ENCODE data around the gene XK. TPM values are rescaled to one million over a fixed set of nuclear protein-coding genes. Genes with fewer than 3 reads are reported as not detected.

The XK gene
- total and polyA plus RNA-seq, 2 donors from 2014 or later, result 0.73 to 1.3 TPM

DNA sequence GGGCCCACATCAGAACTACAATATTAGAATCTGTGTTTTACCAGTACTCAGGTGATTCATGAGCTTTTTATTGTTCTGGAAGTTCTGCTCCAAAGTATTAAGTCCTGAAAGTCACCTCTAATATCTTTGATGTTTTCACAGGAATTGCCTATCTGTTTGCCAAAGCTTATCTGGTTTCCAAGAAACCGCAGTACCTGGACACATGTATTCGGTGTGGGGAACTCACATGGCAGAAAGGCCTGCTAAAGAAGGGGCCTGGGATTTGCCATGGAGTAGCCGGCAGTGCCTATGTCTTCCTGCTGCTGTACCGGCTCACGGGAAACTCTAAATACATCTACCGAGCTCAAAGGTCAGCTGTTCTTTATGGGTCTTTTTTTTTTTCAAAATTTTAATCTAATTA is 18.4 kb upstream of the XK start:
- Histone ChIP-seq H3K27ac (ENCODE audit: low read depth in 2 of 2, low read length in 2 of 2) (no peak overlapping the region), H3K4me3 (ENCODE audit: low read length in 3 of 3) (no peak overlapping the region), H3K9me3 (ENCODE audit: control insufficient read depth in 2 of 3, insufficient read depth in 1 of 3, low read length in 3 of 3) (no peaks in the 10 kb centered on the region), H3K36me3 (ENCODE audit: control insufficient read depth in 2 of 3, insufficient read depth in 3 of 3, low read length in 3 of 3) (no peaks in the 10 kb centered on the region), H3K9ac (ENCODE audit: low read length in 3 of 3) (no peak overlapping the region), H3K4me1 (ENCODE audit: control insufficient read depth in 2 of 3, insufficient read depth in 2 of 3, low read depth in 1 of 3, low read length in 3 of 3) (no peaks in the 10 kb centered on the region), H3K27me3 (ENCODE audit: control insufficient read depth, insufficient read depth, low read length) (no peaks in the 10 kb centered on the region)
- no peak for FAIRE-seq
- TF ChIP-seq, protein P1, sequence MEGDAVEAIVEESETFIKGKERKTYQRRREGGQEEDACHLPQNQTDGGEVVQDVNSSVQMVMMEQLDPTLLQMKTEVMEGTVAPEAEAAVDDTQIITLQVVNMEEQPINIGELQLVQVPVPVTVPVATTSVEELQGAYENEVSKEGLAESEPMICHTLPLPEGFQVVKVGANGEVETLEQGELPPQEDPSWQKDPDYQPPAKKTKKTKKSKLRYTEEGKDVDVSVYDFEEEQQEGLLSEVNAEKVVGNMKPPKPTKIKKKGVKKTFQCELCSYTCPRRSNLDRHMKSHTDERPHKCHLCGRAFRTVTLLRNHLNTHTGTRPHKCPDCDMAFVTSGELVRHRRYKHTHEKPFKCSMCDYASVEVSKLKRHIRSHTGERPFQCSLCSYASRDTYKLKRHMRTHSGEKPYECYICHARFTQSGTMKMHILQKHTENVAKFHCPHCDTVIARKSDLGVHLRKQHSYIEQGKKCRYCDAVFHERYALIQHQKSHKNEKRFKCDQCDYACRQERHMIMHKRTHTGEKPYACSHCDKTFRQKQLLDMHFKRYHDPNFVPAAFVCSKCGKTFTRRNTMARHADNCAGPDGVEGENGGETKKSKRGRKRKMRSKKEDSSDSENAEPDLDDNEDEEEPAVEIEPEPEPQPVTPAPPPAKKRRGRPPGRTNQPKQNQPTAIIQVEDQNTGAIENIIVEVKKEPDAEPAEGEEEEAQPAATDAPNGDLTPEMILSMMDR (IDR thresholded peaks at IDR 0.05; ENCODE audit: borderline replicate concordance, extremely low read depth, insufficient read depth), result no peak
- DNase-seq, result no peak
- intact Hi-C loops (cut with DNase I), result no loop called here

- no peaks in the 10 kb centered on the region for H3K36me3 ChIP-seq (ENCODE audit: control insufficient read depth in 2 of 3, insufficient read depth in 3 of 3, low read length in 3 of 3)
- FAIRE-seq (no peak), DNase-seq (no peak)
- H3K27ac ChIP-seq (ENCODE audit: low read depth in 2 of 2, low read length in 2 of 2), result no peak overlapping the region
- TF ChIP-seq, protein P1 (IDR thresholded peaks at IDR 0.05; ENCODE audit: borderline replicate concordance, extremely low read depth, insufficient read depth), result no peak
- no peaks in the 10 kb centered on the region for H3K9me3 ChIP-seq (ENCODE audit: control insufficient read depth in 2 of 3, insufficient read depth in 1 of 3, low read length in 3 of 3)
- no peaks in the 10 kb centered on the region for H3K4me1 ChIP-seq (ENCODE audit: control insufficient read depth in 2 of 3, insufficient read depth in 2 of 3, low read depth in 1 of 3, low read length in 3 of 3)
- no peaks in the 10 kb centered on the region for H3K27me3 ChIP-seq (ENCODE audit: control insufficient read depth, insufficient read depth, low read length)
- intact Hi-C loops (cut with DNase I), result no loop called here
- H3K9ac ChIP-seq (ENCODE audit: low read length in 3 of 3), result no peak overlapping the region
- no peak overlapping the region for H3K4me3 ChIP-seq (ENCODE audit: low read length in 3 of 3)
These were observed 13.0 kb upstream of the XK start for GRCh38 chrX:37672563-37672962.

GRCh38 chrX:37676811-37677210 is 8.8 kb upstream of the XK start:
- Histone ChIP-seq H3K9ac (ENCODE audit: low read length in 3 of 3) (no peak overlapping the region), H3K27me3 (ENCODE audit: control insufficient read depth, insufficient read depth, low read length) (no peaks in the 10 kb centered on the region), H3K36me3 (ENCODE audit: control insufficient read depth in 2 of 3, insufficient read depth in 3 of 3, low read length in 3 of 3) (no peaks in the 10 kb centered on the region), H3K4me1 (ENCODE audit: control insufficient read depth in 2 of 3, insufficient read depth in 2 of 3, low read depth in 1 of 3, low read length in 3 of 3) (no peaks in the 10 kb centered on the region), H3K4me3 (ENCODE audit: low read length in 3 of 3) (no peak overlapping the region), H3K27ac (ENCODE audit: low read depth in 2 of 2, low read length in 2 of 2) (no peak overlapping the region), H3K9me3 (ENCODE audit: control insufficient read depth in 2 of 3, insufficient read depth in 1 of 3, low read length in 3 of 3) (no peaks in the 10 kb centered on the region)
- DNase-seq, result no peak
- TF ChIP-seq, protein P1 (IDR thresholded peaks at IDR 0.05; ENCODE audit: borderline replicate concordance, extremely low read depth, insufficient read depth), result no peak
- intact Hi-C loops (cut with DNase I), result no loop called here
- FAIRE-seq, result no peak

GRCh38 chrX:37677243-37677642 is 8.3 kb upstream of the XK start:
- FAIRE-seq, result no peak
- H3K4me3 ChIP-seq (ENCODE audit: low read length in 3 of 3), result no peak overlapping the region

More at GRCh38 chrX:37677243-37677642, 8.3 kb upstream of the XK start:
- no peaks in the 10 kb centered on the region for H3K9me3 ChIP-seq (ENCODE audit: control insufficient read depth in 2 of 3, insufficient read depth in 1 of 3, low read length in 3 of 3)
- intact Hi-C loops (cut with DNase I), result no loop called here
- H3K9ac ChIP-seq (ENCODE audit: low read length in 3 of 3), result no peak overlapping the region
- H3K4me1 ChIP-seq (ENCODE audit: control insufficient read depth in 2 of 3, insufficient read depth in 2 of 3, low read depth in 1 of 3, low read length in 3 of 3), result no peaks in the 10 kb centered on the region
- H3K36me3 ChIP-seq (ENCODE audit: control insufficient read depth in 2 of 3, insufficient read depth in 3 of 3, low read length in 3 of 3), result no peaks in the 10 kb centered on the region
- no peak for DNase-seq
- no peak overlapping the region for H3K27ac ChIP-seq (ENCODE audit: low read depth in 2 of 2, low read length in 2 of 2)
- H3K27me3 ChIP-seq (ENCODE audit: control insufficient read depth, insufficient read depth, low read length), result no peaks in the 10 kb centered on the region
- TF ChIP-seq, protein P1 (IDR thresholded peaks at IDR 0.05; ENCODE audit: borderline replicate concordance, extremely low read depth, insufficient read depth), result no peak
